Activated naive CD8-positive, alpha-beta T cell treated with anti-CD3 and anti-CD28 coated beads, Interleukin-2, amount 50 U/mL, for 16 hours (primary cell): Measurements from ENCODE around the gene ACTA1.
"Not testable (repeated sequence)": the region's sequence is repeated elsewhere in the genome, so short reads cannot be mapped to it uniquely, and the experiment has no call there.

Experiments used
- DNase-seq: peaks from one replicate; pipeline ENCODE4 v3.0.0-alpha.2; 2020; ENCODE audit warnings: low read depth, low spot score

ACTA1 gene

DNA sequence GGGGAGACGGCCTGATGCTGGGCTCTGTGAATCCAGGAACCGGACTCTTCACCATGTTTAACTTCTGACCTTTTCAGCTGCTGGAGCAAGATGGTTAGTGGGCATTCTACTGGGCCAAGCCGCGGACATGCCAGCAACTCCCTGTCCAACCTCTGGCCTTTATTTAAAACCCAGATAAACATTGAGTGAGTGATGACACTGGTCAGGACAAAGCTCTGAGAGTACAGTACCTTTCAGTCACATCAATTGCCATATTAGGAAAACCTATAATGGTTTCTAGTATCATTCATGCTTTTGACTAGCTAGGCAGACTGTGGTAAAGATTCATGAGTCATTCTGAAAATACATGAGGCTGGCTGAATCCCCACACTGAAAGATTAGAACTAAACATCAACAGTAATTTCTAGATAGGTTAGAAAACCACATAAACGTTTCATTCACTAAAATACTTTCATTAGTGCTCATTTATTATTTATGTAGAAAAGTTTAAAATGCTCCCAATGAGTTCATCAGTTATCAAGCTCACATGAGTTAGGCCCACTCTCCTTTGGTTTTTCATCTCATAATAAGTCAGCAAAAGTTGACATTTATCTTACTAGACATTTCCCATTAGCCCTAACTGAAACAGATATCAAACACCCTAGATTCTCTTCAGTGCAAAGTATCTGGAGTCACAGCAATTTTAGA is 7.1 kb upstream of the ACTA1 start:
- DNase-seq = no peak

GRCh38 chr1:229438021-229438420 is 4.1 kb upstream of the ACTA1 start:
- no peak for DNase-seq

DNA sequence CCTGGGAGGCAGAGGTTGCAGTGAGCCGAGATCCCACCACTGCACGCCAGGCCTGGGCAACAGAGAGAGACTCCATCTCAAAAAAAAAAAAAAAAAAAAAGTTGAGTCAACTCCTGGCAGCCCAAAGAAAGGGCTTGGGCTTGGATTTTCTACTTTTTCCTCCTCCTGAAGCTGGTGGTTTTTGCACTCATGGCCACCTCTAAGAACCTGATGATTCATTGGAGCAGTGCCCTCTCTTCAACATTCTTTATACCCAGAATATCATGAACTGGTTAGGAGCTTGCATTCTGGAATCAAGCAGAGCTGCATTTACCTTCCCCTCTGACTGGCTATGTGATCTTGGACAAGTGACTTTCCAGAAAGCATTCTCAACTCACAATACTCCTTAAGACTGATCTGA is 3.5 kb upstream of the ACTA1 start:
- DNase-seq = no peak

DNA sequence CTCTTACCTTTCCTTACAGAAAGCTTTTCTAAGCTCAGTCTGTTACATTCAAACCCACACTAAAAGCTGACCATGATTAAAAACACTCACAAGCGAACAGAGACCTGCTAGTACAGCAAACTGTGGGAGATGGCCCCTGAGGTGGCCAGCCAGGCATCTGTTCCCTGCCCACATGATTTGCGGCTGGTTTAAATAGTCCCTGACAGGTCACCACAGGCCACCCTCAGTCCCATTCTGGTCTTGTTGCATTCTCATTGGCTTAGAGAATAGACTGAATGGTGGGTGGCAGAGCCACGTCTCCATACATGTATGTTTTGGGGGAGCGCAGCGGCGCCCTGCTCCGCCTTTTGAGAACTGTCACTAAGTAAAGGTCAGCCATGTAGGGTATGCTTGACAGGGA is 2.3 kb upstream of the ACTA1 start:
- DNase-seq = no peak

DNA sequence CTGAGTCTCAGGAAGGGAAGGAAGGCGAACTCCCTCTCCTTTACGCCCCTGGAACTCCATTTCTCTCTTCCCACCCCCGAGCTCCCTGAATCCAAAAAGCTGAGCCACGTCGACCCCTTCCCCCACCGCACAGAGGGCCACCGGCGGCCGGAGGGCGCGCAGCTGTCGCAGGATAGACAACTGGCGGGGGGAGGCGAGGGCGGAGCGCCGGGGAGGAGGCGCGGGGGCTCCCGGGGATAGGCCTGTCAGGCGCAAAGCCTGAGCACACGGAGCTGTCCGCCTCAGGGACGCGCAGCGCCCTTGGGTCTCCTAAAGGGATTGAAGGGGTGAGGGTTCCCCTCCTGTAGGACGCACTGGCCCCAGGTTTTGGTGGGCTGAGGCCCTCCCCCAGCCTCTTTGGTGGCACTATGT is 752 bp upstream of the ACTA1 start:
- DNase-seq = no peak

DNA sequence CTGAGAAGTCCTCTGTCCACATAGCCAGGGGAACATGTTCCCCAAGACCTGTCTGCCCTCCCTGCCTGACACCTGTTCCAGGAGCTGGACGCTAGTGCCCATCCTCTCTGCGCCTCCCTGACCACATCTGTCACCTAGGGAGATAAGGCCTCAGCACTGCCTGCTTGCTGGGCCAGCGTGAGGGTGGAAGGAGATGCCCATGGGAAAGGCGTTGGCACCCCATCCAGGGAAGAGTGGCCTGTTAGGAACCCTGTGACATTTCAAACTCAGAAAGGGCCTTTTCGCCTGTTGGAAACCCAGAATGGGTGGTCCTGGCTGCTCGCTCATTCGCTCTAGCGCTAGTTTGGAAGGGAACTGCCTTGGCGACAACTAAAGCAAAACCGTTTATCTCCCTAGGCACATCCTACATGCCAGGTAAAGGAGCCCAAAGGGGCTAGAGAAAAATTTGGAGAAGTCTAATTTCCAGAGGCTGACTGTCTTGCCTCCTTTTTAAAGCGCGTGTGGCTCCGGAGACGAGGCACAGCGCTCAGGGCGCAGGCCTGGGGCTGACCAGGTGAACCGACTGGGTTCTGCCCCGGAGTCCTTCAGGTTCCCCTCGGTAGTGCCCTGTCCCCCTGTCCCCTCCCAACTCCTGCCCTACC is 410 bp downstream of the ACTA1 start:
- DNase-seq = no peak

DNA sequence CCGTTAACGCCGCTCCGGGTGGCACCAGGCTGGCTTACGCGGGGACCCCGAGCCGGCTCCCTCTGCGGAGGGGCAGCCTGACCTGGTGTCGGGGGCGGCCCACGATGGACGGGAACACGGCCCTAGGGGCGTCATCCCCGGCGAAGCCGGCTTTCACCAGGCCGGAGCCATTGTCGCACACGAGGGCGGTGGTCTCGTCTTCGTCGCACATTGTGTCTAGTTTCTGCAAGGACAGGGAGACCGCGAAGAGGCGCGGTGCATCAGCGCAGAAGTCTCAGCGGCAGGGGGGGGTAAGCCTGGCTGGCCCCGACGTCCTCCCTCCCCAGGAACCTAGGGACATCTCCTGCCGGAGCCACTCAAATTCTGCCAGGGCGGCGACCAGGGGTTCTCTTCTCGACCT is 989 bp downstream of the ACTA1 start:
- DNase-seq = no peak

DNA sequence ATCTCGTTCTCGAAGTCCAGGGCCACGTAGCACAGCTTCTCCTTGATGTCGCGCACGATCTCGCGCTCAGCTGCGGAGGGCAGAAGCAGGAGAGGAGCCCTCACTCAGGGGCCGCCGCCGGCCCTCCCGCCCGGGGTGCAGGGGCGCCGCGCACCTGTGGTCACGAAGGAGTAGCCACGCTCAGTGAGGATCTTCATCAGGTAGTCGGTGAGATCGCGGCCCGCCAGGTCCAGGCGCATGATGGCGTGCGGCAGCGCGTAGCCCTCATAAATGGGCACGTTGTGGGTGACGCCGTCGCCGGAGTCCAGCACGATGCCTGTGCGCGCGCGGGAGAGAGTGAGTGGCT is 1.8 kb downstream of the ACTA1 start:
- DNase-seq = no peak

DNA sequence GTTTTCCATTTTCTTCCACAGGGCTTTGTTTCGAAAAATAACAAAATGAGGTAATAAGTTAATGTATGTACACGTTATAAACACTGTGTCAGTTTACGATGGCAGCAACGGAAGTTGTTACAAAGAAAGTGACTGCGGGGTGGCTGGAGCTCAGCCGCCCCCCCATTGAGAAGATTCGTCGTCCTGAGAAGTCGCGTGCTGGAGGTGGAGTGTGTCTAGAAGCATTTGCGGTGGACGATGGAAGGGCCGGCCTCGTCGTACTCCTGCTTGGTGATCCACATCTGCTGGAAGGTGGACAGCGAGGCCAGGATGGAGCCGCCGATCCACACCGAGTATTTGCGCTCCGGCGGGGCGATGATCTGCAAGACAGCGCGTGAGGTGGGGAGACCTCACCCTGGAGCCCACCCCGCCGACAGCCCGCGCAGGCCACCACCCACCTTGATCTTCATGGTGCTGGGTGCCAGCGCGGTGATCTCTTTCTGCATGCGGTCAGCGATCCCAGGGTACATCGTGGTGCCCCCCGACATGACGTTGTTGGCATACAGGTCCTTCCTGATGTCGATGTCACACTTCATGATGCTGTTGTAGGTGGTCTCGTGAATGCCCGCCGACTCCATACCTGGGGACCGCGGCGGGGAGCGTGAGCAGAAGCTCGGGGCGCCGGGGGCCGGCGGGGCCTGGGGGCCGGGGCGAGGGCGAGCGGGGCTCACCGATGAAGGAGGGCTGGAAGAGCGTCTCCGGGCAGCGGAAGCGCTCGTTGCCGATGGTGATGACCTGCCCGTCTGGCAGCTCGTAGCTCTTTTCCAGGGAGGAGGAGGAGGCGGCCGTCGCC is 2.4 kb downstream of the ACTA1 start:
- no peak for DNase-seq

DNA sequence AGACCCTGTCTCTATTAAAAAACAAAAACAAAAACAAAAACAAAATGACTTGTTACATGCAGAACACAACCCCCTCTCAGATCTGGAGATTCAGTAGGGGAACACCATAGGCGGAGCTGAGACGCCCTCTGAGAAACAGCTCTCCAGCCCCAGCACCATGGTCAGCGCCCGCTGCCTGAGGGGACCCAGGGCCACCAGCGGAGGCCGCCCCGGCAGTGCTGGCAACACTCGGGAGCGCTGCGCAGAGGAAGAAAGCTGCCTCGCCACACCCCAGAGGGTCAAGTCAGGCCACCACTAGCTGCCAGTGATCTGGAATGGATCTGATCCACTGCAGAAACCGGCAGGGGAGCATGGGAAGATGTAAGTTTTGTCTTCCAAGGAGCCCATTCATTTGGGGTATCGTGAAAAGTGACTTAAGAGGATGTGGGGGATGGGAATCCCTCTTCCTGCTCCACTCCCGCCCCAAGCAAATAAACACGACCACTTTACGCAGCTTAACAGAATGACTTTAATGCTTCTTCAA is 3.1 kb downstream of the ACTA1 start:
- DNase-seq = no peak

- no peak for DNase-seq
Measured at GRCh38 chr1:229428256-229428655, 5.6 kb downstream of the ACTA1 start.

GRCh38 chr1:229427572-229427971 is 6.3 kb downstream of the ACTA1 start:
- DNase-seq = no peak

DNA sequence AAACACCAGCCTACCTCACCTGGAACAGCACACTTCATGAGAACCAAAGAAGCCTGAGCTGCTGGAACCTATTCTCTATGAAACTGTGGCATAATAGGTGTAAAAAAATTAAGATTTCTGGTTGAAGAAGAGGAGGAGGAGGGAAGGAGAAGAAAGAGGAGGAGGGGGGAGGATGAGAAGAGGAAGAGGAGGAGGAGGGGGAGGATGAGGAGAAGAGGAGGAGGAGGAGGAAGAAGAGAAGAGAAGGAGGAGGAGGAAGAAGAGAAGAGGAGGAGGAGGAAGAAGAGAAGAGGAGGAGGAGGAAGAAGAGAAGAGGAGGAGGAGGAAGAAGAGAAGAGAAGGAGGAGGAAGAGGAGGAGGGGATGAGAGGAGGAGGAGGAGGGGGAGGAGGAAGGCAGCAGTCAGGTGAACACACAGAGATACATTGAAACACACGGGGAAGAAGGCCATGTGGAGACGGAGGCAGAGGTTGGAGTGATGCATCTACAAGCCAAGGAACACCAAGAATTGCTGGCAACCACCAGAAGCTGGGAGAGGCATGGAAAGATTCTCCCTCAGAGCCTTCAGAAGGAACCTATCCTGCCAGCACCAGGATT is 8.2 kb downstream of the ACTA1 start:
- no peak for DNase-seq

- no peak for DNase-seq
Measured at GRCh38 chr1:229420765-229421164, 13.1 kb downstream of the ACTA1 start.

DNA sequence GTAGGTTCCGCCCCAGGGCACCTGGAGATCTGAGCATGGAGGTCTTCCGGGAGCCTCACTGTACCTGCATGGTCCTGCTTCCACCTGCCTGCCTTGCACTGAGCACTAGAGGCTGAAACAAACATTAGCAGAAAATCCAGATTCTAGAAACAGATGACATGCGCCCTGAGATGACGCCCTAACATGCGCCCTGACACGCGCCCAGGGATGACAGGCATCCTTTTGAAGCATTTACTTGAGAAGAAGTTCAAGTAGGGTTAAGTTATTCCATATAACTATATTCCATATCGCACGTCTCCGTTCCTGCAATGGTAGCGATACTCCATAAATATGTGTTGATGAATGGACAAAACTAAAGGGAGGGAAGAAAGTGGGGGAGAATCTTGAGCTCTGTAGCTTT is 13.7 kb downstream of the ACTA1 start:
- DNase-seq = no peak

DNA sequence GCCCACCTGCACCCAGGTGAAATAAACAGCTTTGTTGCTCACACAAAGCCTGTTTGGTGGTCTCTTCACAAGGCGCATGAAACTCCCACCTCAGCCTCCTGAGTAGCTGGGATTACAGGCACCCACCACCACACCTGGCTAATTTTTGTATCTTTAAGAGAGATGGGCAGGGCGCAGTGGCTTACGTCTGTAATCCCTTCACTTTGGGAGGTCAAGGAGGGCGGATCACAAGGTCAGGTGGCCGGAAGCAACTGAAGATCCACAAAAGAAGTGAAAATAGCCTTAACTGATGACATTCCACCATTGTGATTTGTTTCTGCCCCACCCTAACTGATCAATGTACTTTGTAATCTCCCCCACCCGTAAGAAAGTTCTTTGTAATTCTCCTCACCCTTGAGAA is 15.3 kb downstream of the ACTA1 start:
- not testable (repeated sequence) for DNase-seq

- not testable (repeated sequence) for DNase-seq
Measured at GRCh38 chr1:229412810-229413209, 21.1 kb downstream of the ACTA1 start.

- no peak for DNase-seq
Measured at GRCh38 chr1:229412056-229412455, 21.8 kb downstream of the ACTA1 start.

- DNase-seq = no peak
Measured at GRCh38 chr1:229411434-229412055, 22.3 kb downstream of the ACTA1 start.

DNA sequence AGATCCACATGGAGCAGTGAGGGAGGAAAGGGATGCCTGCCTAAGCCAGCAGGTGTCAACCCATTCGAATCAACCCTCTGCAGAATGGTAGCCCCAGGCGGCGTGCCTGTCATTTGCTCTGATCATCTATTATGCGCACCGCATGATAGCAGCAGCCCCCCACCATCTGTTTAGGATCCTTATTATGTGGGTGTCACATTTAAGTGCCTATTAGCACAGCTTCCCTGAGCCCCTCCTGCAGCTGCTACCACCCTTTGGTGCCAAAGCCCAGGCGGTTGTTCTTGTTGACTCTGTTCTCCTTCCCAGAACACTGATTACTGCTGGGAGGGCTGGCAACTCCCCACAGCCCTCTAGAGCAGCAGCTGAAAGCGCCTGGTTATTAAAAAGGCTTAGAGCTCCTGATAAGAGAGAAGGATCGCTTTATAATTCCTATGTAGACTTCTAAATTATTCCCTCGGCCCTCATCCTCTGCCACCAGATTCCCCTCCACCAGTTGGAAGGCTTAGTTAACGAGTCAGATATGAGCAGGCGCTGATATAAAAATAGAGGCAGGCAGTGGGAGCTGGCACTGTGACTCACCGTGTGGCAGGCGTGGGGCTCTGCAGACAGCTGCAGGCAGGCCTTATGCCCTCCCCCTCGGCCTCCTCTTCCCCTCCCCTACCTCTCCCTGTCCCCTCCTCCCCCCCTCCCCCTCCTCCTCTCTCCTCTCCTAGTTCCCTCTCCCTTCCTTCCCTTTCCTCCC is 23.0 kb downstream of the ACTA1 start:
- DNase-seq = no peak

DNA sequence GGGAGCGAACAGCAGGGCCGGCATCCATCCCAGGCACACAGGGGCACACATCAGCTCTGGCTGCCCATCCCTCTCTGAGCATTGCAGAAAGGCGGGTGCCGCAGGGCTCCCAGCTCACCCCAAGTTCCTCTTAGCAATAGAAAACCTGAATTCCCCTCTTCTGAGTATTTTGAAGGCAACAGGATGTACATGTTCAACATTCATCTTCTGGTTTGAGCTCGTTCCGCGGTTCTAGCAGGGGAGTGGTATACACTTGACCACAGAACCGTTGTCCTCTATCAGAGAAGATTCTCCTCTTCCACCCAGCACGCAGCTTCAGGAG is 23.6 kb downstream of the ACTA1 start:
- no peak for DNase-seq
